ENCODE measurements around the gene FNDC11.

The FNDC11 gene

DNA sequence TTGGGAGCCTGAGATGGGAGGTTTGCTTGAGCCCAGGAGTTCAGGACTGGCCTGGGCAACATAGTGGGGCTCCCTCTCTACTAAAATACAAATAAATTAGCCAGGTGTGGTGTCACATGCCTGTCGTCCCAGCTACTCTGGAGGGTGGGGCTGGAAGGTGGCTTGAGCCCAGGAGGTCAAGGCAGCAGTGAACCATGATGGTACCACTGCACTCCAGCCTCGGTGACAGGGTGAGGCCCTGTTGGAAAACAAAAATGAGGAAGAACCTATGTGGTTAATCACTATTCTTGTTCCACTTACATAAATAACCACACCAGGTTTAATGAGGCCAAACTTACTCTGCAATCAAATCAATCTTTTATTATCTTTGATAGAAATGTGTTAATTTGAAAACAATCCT lies 28.0 kb upstream of the FNDC11 start:
- DNase-seq, result no peak

- DNase-seq, result no peak
These were observed 26.8 kb upstream of the FNDC11 start for GRCh38 chr20:63527184-63527583.

- no peak for DNase-seq
These were observed 24.6 kb upstream of the FNDC11 start for GRCh38 chr20:63529180-63529860.

DNA sequence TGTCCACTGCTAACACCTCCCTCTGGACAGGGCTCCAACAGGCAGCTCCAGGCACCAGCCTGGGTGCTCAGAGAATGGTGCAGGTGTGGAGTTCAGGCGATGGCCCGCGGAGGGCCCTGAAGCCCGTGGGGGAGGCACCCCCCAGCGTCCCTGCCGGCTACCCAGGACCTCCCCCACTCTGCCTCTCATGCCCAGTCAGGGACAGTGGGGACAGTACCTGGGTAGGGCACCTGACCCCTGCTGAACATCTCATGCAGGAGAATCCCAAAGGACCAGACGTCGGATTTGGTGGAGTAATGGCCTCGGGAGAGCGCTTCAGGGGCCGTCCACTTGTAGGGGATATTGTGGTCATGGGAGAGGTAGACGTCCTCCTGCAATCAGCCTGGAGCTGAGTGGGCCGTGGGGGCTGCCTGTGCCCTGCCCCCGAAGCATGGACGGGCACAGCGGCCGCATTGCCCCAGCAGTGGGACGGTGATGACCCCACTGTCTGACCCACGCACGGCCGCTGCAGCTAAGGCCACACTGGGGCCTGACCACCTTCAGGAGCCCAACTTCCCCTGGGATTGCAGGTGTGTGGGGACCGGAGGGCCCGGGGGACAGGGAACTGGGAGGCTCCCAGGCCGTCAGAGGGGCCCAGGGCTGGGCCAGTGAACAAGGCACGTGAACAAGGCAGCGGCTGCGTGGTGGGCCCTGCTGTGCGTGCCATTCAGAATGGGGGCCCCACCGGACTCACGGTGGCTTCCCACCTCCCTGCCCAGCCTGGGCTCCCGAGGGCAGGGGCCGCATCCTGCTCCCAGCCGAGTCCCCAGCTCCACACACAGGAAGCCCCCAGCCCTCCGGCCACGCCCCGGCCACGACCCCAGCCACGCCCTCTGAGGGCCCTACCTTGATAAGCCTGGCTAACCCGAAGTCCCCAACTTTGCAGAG lies 23.8 kb upstream of the FNDC11 start:
- DNase-seq, result no peak

DNA sequence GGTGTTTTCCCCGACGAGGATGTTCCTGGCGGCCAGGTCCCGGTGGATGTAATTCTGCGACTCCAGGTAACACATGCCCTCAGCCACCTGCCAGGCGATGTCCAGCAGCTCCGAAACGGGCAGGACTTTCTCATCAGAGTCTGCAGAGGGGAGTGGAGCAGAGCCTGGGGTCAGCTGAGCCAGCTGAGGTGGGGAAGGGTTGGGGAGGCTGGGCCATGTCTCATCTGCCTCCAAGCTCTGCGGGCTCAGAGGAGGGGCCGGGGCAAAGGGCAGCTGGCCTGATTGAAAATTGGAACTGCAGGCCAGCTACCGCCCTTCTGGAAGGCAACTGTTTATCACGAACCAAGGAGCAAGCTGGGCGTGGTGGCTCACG lies 23.2 kb upstream of the FNDC11 start:
- no peak for DNase-seq

DNA sequence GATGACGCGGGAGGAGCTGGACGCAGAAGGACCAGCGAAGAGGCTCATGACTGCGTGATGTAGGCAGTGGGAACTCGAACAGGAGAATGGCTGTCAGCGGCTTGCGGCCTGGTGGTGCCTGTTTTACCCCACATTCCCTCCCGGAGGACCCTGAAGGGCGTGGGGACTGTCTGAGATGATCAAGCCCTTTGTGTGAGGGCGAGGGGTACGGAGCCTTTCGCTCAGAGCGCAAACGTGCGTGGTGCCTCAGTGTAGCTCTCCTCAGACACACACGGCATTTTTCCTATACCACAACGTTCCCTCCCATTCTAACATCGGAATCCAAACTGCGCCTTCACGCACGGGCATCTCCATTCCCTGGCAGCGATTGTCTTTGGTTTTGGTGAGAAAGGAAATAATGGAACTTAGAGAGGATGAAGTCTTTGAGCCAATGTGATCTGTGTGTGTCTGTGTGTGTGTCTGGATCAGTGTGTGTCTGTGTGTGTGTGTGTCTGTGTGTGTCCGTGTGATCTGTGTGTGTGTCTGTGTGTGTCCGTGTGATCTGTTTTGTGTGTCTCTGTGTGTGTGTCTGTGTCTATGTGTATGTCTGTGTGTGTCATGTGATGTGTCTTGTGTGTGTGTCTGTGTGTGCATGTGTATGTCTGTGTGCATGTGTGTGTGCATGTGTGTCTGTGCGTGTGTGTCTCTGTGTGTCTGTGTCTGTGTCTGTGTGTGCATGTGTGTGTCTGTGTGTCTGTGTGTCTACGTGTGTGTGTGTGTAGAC lies 22.1 kb upstream of the FNDC11 start:
- no peak for DNase-seq

DNA sequence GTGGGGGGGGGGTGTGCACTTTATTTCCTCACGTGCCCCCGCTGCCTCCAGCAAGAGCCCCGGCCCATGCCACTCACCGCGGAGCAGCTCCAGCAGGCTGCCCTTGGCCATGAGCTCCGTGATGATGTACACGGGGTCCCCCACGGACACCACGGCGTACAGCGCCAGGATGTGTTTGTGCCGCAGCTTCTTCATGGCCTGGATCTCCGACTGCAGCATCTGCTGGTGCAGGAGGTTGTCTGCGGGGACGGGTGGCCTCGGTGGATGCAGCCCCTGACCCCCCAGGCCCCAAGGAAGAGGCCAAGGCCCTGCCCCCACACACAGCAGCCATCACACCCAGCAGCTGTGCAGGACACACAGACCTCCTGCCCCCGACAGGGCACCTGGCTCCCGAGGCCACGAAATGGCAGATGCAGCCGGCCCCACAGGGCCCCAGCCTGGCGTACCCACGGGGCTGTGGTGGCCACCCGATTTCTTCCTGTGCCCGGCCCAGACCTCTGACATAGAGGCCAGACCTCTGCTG lies 21.4 kb upstream of the FNDC11 start:
- DNase-seq, result no peak

- DNase-seq, result no peak
These were observed 20.6 kb upstream of the FNDC11 start for GRCh38 chr20:63533388-63533787.

- no peak for DNase-seq
These were observed 20.0 kb upstream of the FNDC11 start for GRCh38 chr20:63533871-63534393.

DNA sequence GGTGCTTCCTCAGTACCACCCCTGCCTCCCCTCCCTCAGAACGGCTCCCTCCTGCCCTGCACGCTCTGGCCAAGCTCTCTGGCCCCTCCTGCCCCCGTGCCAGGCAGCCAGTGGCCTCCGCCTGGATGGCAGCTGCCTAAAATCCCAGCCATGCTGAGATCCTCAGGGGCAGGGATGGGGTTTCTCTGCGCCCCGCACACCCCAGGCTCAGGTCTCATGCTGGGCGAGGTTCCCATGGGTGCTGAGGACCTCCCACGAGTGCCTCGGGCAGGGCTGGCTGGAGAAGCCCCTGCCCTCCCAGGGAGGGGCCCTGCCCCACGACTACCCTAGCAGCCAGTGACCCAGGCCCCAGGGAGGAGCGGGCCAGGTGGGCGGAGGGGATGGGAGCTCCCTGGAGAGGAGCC lies 19.5 kb upstream of the FNDC11 start:
- DNase-seq, result no peak

DNA sequence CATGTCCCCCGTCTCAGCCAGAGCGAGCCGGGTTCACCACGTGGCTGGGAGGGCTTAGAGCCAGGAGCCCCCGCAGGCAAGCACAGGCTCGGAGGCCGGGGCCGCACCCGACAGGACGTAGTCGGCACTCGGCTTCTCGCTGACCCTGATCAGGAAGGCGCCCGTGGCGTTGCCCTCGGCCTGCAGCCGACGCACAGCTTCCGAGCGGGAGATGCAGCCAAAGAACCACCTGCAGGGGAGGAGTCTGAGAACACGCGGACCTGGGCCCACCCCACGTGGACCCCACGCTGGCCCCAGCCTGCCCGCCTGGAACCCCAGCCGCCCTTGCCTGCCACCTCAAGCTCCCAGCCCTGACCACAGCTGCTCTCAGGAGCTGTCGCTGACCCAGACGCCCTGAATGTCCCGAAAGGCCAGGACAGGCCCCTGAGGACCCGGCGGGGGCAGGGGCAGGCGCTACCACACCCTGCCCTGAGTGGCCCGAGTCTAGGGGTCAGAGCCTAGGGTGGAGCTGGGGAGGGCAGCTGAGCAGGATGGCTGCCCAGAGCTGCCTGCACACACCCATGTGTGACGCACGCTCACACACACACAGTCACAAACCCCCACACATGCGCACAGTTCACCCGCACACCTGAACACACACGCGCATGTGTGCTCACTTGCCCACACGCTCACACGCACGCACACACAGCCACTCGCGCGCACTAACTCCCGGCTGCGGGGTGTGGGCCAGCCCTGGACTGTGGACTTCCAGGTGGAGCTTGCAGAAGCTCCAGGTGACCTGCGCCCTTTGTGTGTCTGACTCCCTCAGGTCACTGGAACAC lies 18.9 kb upstream of the FNDC11 start:
- DNase-seq, result no peak

DNA sequence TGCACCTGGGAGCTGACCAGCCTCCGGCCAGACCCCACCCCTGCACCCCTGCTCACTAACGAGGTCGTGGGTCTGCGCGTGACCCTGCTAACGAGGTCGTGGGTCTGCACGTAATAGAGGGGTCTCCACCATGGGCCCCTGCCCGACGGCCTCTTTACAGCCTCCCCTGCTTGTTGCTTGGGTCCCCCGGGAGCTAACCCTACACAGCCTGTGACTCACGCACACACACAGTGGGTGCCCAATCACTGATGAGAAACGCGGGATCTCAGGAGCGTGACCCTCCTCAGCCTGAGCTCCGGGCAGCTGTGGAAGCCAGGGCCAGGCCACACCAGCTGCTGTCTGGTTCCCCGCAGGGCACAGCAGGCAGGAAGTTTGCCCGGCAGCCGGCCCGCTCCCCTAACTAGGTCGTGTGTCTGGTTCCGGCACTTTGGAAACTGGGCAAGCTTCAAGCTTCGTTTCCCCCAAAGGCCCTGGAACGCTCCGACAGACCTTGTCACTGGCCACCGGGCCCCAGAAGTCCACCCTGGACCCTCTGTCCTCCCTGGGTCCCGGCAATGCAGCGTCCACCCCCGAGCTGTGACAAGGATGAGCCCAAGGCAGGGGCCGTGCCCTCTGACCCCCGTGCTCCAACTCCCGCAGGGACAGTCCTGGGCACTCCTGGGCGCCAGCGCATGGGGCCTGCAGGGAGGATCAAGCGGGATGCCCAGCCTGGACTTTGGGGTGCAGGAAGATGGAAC lies 17.6 kb upstream of the FNDC11 start:
- DNase-seq, result peak; percentile 51

DNA sequence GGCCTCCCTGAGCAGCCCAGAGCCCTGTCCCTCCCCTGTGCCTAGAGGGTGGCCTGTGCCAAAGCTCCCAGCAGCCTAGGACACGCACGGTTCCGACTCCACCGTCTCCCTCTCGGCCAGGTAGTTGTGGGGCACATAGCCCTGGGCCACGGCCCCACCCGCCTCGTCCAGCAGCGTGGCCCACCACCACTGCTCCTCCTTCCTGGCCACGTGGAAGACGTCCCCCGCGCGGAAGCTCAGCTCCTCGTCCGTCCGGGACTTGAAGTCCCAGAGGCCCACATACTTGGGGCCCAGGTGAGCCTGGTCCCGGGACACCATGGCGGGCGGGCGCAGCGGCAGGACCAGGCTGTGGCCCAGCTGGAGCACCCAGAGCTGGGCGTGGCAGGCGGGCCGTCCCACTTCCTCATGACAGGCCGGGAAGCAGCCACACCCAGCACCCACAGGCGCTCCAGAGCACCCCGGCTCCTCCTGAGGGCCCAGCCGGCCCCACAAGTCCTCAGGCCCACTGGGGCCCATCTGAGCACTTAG lies 16.9 kb upstream of the FNDC11 start, which contains the start of gene PTK6:
TSS of gene PTK6 (minus strand) at position 380 of the 528 bp plus-strand sequence. CDS start at position 318, 62 bp downstream.
- DNase-seq, result no peak

DNA sequence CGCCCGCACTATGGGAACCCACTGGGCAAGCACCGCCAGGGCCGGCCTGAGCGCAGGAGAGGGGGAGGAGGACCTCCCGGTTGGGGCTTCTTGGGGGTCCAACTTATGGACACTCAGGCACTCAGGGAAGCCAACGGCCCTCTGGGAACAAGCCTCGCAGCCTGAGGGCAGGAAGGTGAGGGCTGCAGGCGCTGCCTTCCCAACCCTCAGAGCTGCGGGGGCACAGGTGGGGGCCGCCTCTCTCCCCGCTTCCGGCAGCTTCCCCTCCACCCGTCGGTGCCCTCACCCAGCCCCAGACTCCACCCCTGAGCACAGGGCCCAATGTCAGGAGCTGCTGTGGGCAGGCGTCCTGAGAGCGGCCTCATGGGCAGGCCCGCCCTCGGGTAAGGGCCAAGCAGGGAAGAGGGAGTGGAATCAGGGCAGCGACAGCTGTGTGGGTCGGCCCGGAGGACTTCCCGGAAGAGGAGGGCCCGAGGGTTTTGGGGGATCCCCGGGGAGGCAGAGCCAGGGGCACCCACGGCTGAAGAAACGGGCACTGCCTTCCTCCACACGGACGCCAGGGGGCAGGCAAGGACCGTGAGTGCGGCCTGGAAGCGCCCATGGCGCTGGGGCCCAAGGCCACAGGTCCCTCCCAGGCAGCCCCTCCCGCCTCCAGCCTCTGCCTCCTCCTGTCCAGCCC lies 16.3 kb upstream of the FNDC11 start:
- DNase-seq, result peak; percentile 76

- no peak for DNase-seq
These were observed 15.5 kb upstream of the FNDC11 start for GRCh38 chr20:63538204-63539091.

GRCh38 chr20:63539092-63539430 lies 14.9 kb upstream of the FNDC11 start:
- DNase-seq, result no peak

- DNase-seq, result no peak
These were observed 14.3 kb upstream of the FNDC11 start for GRCh38 chr20:63539441-63540370.

Measured in T1000 (cell line).